ENCODE data around the gene MT1G.
"Not testable (repeated sequence)": the region's sequence is repeated elsewhere in the genome, so short reads cannot be mapped to it uniquely, and the experiment has no call there.

The MT1G gene

DNA sequence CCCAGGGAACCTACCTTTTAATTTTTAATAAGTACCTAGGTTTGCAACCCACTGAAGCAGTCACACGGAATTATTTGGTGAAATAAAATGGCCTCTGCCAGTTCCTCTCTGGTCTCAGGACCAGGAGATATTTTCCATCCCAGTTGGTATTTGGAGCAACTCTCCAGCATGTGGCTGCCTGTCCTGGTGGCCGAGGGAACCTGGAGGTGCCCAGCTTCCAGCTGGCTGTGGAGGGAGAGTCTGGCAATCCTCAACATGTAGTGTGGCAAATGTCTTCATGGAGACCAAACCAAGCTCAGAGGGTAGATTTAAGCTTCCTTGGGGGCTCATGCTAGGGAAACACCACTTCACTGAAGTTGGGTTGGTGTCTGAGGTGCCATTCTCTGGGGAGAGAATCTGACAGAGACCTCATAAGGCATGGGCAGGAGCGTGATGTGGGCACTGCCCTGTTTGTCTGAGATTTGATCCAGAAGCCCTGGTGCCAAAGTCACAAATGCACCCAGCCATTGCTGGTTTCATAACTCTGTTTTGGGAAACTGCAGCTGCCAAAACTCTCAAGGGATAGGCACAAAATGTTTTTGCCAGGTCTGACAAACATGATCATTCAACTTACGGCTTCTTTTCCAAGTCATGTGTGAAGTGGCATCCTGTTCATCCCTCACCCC, 17.2 kb upstream of the MT1G start:
- DNase-seq (ENCODE audit: low spot score), result no peak

DNA sequence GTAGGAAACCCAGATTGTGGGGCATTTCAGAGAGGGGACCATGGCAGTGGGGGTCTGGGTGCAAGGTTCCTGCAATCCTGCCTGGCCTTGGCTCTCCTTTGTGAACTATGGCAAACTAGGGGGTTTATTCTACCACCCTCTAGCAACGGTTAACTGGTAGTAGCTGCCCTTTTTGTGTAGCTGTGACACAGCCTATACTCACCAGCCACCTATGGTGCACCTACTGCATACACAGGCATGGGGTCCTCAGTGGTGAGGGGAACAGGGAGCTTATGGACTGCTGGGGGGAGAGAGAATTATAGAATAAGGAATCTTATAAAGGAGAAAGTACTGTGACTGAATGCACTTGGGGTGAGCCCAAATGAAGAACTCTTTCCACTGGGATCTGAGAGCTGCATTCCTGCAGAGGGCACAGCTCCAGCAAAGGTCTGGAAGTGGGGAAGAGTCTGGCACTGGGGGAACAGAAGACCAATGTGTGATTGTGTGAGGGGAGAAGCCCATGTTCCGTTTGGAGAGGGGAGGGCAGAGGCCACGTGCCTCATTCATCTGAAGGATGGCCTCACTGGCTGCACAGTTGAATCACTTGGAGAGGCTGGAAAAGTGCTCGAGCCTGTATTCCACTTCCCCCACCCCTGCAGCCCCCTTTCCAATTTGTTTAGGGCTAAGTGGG, 16.5 kb upstream of the MT1G start:
- no peak for DNase-seq (ENCODE audit: low spot score)

DNA sequence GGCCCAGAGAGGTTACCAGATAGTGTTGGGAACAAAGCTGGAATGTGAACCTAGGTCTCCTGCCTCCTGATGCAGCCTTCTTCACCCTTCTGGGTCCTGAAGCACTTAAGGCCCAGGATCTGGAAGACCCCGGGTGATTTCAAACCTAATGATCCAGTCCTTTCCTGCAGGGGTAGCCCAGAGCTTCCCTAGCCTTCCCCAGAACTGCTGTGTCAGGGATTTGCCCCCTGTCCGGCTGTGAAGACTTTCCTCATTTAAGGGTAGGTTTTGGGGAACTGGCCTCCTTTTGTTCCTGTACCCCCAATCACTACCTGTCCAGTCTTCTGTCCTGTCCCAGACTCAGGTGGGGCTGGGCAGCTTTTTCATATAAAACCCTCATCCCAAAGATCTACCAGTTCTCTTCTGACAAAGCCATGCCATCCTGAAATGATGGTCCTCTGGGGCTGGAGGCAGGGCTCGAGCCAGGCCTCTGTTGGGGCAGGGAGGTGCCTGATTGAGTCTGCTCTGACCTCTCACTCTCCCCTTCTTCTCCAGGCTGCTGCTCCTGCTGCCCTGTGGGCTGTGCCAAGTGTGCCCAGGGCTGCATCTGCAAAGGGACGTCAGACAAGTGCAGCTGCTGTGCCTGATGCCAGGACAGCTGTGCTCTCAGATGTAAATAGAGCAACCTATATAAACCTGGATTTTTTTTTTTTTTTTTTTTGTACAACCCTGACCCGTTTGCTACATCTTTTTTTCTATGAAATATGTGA, 15.7 kb upstream of the MT1G start:
- no peak for DNase-seq (ENCODE audit: low spot score)

DNA sequence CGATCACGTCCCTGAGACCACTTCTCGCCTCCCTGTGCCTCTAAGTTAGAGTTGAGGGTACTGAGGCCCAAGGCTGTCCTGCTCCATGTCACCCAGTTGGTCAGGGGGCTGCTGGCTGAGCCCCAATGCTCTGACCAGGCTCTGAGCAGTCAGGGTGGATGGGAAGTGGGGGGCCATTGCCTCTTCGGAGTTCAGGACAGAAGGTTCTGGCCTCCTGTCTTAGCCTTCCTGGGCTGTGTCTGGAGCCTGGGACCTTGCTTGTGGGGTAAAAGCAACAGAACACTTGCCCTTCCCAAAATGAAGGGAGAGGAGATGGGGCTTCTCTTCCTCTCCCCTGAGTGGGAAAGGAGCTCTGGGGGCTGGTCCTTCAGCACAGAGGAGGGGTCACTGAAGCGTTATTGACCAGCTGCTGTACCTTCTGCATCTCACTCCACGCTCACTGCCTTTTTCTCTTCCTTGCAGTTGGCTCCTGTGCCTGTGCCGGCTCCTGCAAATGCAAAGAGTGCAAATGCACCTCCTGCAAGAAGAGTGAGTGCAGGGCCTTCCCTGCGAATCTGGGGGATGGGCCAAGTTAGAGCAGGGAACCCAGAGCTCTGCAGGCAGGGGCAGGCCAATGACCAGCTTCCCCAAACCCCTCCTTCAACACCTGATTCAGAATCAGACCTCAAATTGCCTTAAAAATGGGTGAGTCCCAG, 15.0 kb upstream of the MT1G start:
- DNase-seq (ENCODE audit: low spot score), result no peak

DNA sequence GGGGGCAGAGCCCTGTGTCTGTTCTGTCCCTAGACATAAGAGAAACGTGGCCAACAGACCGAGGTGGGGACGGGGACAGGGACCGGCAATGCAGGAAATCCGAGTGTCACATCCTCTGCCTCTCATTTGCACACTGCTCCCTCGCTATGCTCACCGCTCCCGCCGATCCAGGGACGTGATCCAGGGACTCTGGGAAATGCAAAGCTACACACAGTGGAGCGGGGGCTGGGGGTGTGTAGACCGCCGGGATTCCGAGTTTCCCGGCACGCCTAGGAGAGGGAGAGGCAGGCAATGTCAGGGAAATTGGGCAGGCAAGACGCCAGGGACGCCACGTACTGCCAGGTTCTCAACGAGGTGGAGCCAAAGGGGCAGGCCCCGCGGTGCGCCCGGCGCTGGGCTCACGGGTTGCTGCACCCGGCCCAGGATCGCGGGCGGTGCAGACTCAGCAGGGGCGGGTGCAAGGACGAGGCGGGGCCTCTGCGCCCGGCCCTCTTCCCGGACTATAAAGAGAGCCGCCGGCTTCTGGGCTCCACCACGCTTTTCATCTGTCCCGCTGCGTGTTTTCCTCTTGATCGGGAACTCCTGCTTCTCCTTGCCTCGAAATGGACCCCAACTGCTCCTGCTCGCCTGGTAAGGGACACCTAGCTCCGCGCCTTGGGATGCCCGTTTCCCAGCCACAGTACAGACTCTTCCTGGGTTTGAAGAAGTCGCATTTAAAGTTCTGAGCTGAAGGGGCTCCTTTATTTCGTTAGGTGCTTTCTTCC, 14.3 kb upstream of the MT1G start, which contains the start of gene MT1X:
Gene MT1X (plus strand): TSS at position 532 of the 764 bp plus-strand sequence. CDS start 71 bp downstream, at position 603.
- peak; percentile 90 for DNase-seq (ENCODE audit: low spot score)

DNA sequence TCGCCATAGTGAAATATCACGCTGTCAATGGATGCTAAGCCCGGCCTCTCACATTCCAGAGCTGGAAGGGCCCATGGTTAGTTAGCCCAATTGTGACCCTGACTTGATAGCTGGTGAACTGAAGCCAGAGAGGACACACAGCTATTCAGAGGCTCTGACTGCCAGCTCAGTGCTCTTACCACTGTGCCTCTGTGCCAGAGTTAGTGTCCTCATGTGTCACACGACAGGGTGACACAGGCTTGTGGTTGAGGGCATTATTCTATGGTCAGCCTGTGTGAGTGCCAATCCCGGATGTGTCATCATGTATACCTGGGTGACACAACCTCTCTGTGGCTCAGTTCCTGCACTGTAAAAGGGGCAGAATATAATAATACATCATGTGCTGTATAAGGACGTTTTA, 12.0 kb upstream of the MT1G start:
- no peak for DNase-seq (ENCODE audit: low spot score)

DNA sequence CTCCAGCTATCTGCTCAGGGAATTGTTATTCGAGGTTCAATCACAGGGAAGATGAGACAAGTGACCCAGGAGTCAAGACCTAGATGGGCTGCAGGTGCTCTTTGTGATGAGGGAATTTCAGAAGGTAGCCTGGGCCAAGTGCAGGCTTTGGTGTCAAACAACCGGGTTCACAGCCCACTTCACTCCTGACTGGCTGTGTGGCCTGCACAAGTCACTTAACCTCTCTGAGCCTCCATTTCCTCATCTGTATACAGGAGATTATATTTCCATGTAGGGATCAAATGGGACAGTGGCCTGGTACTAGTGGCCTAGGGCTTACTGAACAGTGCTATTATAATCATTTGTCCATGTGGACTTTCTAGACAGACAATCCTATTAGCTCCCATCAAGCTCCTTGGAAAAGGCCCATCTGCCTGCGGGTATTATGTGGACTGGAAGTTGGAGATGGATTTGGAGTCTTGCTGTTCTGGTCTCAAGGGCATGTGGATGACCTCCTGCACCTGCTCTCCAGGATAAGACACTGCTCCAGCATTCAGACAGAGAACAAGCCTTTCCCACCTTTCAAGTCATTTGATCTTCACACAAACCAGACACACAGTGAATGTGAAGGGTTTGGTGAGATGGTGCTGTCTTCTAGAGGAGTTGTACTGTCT, 11.3 kb upstream of the MT1G start:
- no peak for DNase-seq (ENCODE audit: low spot score)

DNA sequence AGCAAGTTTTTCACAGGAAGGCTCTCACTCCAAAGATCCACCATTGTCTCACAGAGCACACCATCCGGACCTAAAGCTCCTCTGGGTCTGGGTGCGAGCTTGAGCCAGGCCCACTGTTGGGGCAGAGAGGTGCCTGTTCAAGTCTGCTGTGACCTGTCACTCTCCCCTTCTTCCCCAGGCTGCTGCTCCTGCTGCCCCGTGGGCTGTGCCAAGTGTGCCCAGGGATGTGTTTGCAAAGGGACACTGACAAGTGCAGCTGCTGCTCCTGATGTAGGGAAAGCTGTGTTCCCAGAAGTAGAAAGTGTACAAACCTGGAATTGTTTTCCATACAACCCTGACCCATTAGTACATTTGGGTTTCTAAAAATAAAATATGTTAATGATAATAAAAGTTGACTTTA, 9.6 kb upstream of the MT1G start:
- no peak for DNase-seq (ENCODE audit: low spot score)

DNA sequence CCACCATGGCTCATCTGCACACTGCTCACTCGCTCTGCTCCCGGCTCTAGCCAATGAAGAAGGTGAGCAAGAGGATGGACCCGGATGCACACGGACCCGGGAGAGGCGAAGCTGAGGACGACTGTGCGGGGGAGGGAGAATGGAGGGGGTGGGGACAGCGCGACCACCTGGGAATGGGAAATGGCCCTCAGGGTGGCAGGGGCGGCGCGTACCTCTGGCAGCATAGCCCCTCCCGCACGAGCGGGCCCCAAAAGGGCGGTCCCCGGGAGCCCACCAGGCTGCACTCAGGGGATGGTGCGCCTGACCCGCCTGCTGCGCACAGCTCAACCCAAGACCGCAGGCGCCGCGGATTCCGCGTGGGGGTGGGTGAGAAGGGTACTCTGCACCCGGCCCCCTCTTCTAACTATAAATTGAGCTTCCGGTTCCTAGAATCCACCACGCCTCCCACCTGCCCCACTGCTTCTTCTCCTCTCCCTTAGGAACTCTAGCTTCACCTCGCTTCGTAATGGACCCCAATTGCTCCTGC, 7.9 kb upstream of the MT1G start:
- no peak for DNase-seq (ENCODE audit: low spot score)

DNA sequence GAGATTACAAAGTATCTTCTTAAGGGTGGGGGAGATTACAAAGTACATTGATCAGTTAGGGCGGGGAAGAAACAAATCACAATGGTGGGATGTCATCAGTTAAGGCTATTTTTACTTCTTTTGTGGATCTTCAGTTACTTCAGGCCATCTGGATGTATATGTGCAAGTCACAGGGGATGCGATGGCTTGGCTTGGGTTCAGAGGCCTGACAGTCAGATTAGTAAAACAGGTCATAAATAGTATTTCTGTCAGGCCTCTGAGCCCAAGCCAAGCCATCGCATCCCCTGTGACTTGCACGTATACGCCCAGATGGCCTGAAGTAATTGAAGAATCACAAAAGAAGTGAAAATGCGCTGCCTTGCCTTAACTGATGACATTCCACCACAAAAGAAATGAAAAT, 6.7 kb upstream of the MT1G start:
- not testable (repeated sequence) for DNase-seq (ENCODE audit: low spot score)

DNA sequence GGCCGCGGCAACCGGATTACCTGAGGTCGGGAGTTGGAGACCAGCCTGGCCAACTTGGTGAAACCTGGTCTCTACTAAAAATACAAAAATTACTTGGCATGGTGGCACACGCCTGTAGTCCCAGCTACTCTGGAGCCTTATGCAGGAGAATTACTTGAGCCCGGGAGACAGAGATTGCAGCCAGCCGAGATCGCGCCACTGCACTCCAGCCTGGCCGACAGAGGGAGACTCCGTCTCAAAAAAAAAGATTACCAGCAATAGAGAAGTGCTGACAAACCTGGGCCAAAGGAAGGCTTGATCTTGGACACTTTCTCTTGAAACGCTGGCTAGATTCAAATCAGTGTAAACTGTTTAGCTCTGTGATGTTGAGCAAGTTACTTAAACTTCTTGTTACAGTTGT, 6.1 kb upstream of the MT1G start:
- DNase-seq (ENCODE audit: low spot score), result no peak

DNA sequence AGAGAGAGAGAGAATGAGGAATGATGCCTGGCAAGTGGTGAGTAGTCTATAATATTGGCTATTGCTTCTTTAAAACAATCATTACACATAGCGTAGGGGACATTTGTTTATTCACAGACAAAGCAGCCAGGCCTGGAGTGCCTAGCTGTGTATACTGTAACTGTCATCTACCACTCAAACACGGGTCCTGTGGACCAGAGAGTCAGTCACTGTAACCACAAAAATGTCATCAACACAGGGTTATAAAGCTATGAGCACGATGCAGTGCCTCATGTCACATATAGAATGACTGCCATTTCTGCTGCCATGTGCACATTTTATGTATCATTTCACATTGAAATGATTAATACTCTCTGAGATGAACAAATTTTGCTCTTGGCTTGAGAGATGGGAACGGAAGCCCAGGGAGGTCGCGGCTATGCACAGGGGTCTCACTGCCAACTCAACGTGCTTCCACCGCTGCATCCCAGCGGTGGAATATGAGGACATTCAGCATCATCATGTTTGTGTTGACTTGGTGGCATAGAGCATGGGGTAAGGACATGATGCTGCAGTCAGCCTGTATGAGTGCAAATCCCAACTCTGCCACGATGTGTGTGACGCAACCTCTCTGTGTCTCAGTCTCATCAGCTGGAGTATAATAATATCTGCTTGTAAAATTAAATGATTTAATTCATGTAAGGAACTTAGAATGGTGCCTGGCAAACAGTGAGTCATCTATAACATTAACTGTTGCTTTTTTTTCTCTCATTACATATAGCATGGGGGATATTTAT, 5.1 kb upstream of the MT1G start:
- no peak for DNase-seq (ENCODE audit: low spot score)

DNA sequence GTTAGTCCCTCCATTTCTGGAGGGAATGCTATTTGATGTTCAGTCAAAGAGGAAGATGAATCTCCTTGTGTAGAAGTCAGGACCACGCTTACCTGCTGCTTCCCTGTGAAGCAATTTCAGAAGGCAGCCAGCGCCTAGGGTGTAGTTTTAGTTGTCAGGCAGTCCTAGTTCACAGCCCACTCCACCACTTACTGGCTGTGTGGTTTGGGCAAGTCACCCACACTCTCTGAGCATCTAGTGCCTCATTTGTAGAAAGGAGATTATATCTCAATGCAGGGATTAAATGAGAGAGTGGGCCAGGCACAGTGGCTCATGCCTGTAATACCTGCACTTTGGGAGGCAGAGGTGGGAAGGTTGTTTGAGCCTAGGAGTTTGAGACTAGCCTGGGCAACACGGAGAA, 4.3 kb upstream of the MT1G start:
- DNase-seq (ENCODE audit: low spot score), result not testable (repeated sequence)

DNA sequence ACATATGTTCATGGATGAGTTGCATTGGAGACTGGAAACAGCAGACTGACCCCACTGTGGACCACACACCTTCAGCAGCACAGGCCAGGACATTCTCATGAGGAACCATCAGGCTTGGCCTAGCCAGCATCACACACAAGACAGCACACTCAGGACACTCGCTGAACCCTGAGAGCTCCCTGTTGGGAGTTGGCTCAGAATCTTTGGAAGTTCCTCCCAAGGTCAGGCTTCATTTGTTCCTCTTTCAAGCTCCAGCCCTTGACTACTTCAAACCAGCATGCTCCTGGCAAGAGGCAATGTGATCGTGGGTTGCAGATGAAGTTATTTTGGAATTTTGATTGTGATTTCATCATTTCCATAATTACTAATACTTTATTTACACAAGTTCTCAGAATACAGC, 3.8 kb upstream of the MT1G start:
- not testable (repeated sequence) for DNase-seq (ENCODE audit: low spot score)

DNA sequence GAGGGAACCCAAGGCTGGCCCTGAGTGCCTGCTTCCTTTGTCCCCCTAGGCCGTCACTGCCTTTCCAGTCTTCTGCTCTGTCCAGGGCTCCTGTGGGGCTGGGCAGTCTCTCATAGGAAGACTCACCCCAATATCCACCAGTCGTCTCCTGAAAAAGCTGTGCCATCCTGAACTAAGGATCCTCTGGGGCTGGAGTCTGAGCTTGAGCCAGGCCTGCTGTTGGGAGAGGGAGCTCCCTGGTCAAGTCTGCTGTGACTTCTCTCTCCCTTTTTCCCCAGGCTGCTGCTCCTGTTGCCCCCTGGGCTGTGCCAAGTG, 2.7 kb upstream of the MT1G start:
- no peak for DNase-seq (ENCODE audit: low spot score)

DNA sequence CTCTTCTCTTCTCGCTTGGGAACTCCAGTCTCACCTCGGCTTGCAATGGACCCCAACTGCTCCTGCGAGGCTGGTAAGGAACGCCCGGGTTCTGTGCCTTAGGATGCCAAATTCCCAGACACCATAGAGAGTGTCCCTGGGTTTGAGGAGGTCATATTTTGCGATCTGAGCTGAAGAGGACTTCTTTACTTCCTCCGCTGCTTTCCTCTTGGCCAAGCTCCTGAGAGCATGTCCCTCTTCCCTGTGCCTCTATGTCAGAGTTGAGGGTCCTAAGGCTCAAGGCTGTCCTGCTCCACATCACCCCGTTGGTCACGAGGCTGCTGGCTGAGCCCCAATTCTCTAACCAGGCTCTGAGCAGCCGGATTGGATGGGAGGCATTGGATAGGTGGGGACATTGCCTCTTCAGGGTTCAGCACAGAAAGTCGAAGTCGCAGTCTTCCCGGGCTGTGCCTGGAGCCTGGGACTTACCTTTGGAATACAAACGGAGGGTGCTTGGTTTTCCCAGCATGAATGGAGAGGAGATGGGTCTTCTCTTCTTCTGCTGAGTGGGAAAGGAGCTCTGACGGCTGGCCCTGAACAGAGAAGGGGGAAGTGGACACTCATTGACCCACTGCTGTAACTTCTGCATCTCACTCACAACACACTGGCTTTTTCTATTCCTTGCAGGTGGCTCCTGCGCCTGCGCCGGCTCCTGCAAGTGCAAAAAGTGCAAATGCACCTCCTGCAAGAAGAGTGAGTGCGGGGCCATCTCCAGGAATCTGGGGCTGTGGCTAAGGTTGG, 2.2 kb upstream of the MT1G start:
- DNase-seq (ENCODE audit: low spot score), result no peak

DNA sequence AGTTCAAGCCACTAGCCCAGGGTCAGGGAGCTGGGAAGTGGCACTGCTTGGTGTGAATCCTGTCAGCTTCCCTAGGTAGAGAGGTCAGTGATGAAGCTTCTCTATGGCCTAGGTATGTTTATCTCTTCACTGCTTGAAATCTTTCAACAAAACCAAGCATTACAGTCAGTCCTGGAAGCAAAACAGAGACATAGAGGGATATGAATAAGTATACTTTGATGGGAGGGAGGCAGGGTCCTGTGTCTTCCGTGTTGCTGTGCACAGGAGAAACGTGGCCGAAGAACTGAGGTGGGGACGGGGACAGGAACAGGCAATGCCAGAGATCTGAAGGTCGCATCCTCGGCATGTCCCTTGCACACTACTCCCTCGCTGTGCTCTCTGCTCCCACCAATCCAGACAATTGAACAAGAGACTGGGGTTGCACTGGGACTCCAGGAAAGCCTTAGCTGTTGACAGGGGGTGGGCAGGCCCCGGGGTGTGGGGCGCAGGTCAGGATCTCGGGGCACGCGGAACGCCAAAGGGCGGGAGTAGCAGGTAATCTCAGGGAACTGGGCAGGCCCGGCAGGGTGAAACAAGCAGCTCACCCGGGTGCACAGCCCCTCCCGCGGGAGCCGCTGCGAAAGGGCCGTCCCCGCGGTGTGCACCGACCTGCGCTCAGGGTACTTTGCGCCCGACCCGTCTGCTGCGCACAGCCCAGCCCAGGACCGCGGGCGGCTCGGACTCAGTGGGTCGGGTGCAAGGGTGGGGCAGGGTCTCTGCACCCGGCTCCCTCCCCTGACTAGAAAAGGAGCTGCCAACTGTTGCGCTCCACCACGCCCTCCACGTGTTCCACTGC, 1.4 kb upstream of the MT1G start, which contains the start of gene MT1H:
Gene MT1H (plus strand): TSS at position 810 of the 835 bp plus-strand sequence. CDS start 71 bp downstream, outside the sequence.
- no peak for DNase-seq (ENCODE audit: low spot score)
